ENCODE measurements around the gene DLG4.

DNA sequence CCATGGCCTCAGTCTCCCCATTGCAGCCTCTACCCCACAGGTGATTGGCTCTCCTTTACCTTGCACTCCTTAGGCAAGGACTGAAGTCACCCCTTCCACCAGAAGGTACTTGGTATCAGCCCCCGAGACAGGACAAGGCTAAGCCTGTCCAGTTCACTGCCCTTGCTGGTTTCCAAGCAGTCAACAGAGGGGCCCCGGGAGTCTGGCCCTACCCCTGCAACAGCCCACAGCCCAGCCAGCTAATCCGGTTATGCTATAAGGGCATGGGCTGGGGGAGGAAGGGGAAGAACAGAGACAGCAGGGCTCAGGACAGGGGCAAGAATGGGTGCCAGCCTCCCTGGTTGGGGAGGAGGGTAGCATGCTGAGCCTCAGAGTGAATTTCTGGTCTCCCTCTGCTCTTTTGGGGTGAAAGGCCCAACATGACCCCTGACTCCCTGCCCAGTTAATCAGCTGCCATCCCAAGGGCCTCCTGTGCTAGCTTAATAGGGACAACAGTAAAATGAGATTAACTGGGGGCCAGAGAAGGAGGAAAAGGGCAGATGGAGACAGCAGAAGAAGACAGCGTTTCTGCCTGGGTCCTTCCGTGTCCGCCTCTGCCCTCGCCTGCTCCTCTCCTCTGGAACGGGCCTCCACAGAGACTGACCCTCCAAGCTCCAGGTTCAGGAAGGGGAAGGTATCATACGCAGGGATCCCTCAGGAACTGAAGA is 10.7 kb downstream of the DLG4 start:
- TF ChIP-seq, protein P1, sequence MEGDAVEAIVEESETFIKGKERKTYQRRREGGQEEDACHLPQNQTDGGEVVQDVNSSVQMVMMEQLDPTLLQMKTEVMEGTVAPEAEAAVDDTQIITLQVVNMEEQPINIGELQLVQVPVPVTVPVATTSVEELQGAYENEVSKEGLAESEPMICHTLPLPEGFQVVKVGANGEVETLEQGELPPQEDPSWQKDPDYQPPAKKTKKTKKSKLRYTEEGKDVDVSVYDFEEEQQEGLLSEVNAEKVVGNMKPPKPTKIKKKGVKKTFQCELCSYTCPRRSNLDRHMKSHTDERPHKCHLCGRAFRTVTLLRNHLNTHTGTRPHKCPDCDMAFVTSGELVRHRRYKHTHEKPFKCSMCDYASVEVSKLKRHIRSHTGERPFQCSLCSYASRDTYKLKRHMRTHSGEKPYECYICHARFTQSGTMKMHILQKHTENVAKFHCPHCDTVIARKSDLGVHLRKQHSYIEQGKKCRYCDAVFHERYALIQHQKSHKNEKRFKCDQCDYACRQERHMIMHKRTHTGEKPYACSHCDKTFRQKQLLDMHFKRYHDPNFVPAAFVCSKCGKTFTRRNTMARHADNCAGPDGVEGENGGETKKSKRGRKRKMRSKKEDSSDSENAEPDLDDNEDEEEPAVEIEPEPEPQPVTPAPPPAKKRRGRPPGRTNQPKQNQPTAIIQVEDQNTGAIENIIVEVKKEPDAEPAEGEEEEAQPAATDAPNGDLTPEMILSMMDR (IDR thresholded peaks at IDR 0.05) = no peak
- no peak for TF ChIP-seq POLR2A (IDR thresholded peaks at IDR 0.05)

All from body of pancreas (tissue), 4 donors.